H9 (cell line): Measurements from ENCODE around the gene ARHGEF25. TPM values are rescaled to one million over a fixed set of nuclear protein-coding genes. Genes with fewer than 3 reads are reported as not detected.

ENCODE experiments used
- DNase-seq: peaks from one replicate; pipeline ENCODE4 v3.0.0-alpha.2; 2017
- H2AFZ ChIP-seq: one replicate; pipeline ENCODE4 v1.6.1; 2013; ENCODE audit warnings: mild to moderate bottlenecking, low read length, control low read depth, moderate library complexity
- H2AK5ac ChIP-seq: 2 replicates; pipeline ENCODE4 v1.6.1; 2013; ENCODE audit warnings: low read length, control low read depth, mixed read lengths; ENCODE audit not compliant: insufficient read length
- H2BK120ac ChIP-seq: one replicate; pipeline ENCODE4 v1.6.1; 2013; ENCODE audit warnings: low read depth, mild to moderate bottlenecking, low read length, control low read depth, inconsistent platforms; ENCODE audit not compliant: poor library complexity, severe bottlenecking
- H2BK12ac ChIP-seq: 2 replicates; pipeline ENCODE4 v1.6.1; 2013; ENCODE audit warnings: low read length, control low read depth, mixed read lengths, low read depth; ENCODE audit not compliant: insufficient read length
- H2BK15ac ChIP-seq: 2 replicates; pipeline ENCODE4 v1.6.1; 2013; ENCODE audit warnings: low read depth, low read length, control low read depth
- H2BK20ac ChIP-seq: one replicate; pipeline ENCODE4 v1.6.1; 2013; ENCODE audit warnings: low read depth, mild to moderate bottlenecking, low read length, control low read depth, inconsistent platforms; ENCODE audit not compliant: poor library complexity, severe bottlenecking
- H2BK5ac ChIP-seq: 2 replicates; pipeline ENCODE4 v1.6.1; 2013; ENCODE audit warnings: low read length, control low read depth, mixed read lengths; ENCODE audit not compliant: insufficient read length
- H3K14ac ChIP-seq: 2 replicates; pipeline ENCODE4 v1.6.1; 2013; ENCODE audit warnings: low read length, control low read depth; ENCODE audit not compliant: insufficient read depth
- H3K18ac ChIP-seq: 2 replicates; pipeline ENCODE4 v1.6.1; 2013; ENCODE audit warnings: low read depth, mild to moderate bottlenecking, mixed read lengths, low read length, control low read depth; ENCODE audit not compliant: insufficient read length
- H3K23ac ChIP-seq: 2 replicates; pipeline ENCODE4 v1.6.1; 2013; ENCODE audit warnings: low read length, control low read depth, mixed read lengths, low read depth; ENCODE audit not compliant: insufficient read length
- H3K23me2 ChIP-seq: 2 replicates; pipeline ENCODE4 v1.6.1; 2013; ENCODE audit warnings: low read depth, mild to moderate bottlenecking, mixed read lengths, low read length, control low read depth; ENCODE audit not compliant: insufficient read length, poor library complexity, severe bottlenecking
- H3K27ac ChIP-seq: 2 replicates; pipeline ENCODE4 v1.5.1; 2013; ENCODE audit warnings: low read length, control low read depth, mixed read lengths, low read depth; ENCODE audit not compliant: insufficient read length
- H3K27me3 ChIP-seq: 2 replicates; pipeline ENCODE4 v1.6.1; 2013; ENCODE audit warnings: low read length, control low read depth, inconsistent platforms; ENCODE audit not compliant: insufficient read depth
- H3K4ac ChIP-seq: 2 replicates; pipeline ENCODE4 v1.6.1; 2013; ENCODE audit warnings: low read depth, mild to moderate bottlenecking, control low read depth, inconsistent platforms, low read length, moderate library complexity
- H3K4me1 ChIP-seq: 2 replicates; pipeline ENCODE4 v1.6.1; 2013; ENCODE audit warnings: low read length, control low read depth, inconsistent platforms; ENCODE audit not compliant: insufficient read depth
- H3K4me2 ChIP-seq: 2 replicates; pipeline ENCODE4 v1.6.1; 2013; ENCODE audit warnings: low read length, control low read depth, mixed read lengths; ENCODE audit not compliant: insufficient read length, insufficient read depth
- H3K56ac ChIP-seq: 2 replicates; pipeline ENCODE4 v1.6.1; 2013; ENCODE audit warnings: low read depth, mild to moderate bottlenecking, mixed read lengths, low read length, control low read depth; ENCODE audit not compliant: insufficient read length
- H3K79me1 ChIP-seq: 2 replicates; pipeline ENCODE4 v1.6.1; 2013; ENCODE audit warnings: low read depth, mild to moderate bottlenecking, moderate library complexity, low read length, control low read depth, inconsistent platforms; ENCODE audit not compliant: insufficient read depth, poor library complexity, severe bottlenecking
- H3K79me2 ChIP-seq: 2 replicates; pipeline ENCODE4 v1.6.1; 2013; ENCODE audit warnings: low read length, control low read depth, inconsistent platforms; ENCODE audit not compliant: insufficient read depth
- H3K9ac ChIP-seq: 2 replicates; pipeline ENCODE4 v1.6.1; 2013; ENCODE audit warnings: low read length, control low read depth, mixed read lengths; ENCODE audit not compliant: insufficient read length; ENCODE audit errors: extremely low read depth
- H3K9me3 ChIP-seq: one replicate; pipeline ENCODE4 v1.6.1; 2013; ENCODE audit warnings: low read depth, low read length, inconsistent platforms; ENCODE audit not compliant: control insufficient read depth
- H3T11ph ChIP-seq: one replicate; pipeline ENCODE4 v1.6.1; 2013; ENCODE audit warnings: mild to moderate bottlenecking, low read length, control low read depth, inconsistent platforms
- H4K20me1 ChIP-seq: one replicate; pipeline ENCODE4 v1.6.1; 2013; ENCODE audit not compliant: control insufficient read depth, insufficient read length, insufficient read depth
- H4K5ac ChIP-seq: 2 replicates; pipeline ENCODE4 v1.6.1; 2013; ENCODE audit warnings: low read depth, mild to moderate bottlenecking, mixed read lengths, low read length, control low read depth; ENCODE audit not compliant: insufficient read length
- H4K8ac ChIP-seq: replicated peaks from 2 replicates; pipeline ENCODE4 v1.6.1; 2013; ENCODE audit warnings: low read length, control low read depth, mixed read lengths, low read depth; ENCODE audit not compliant: insufficient read length
- H4K91ac ChIP-seq: 2 replicates; pipeline ENCODE4 v1.6.1; 2013; ENCODE audit warnings: low read depth, mild to moderate bottlenecking, moderate library complexity, mixed read lengths, low read length, control low read depth; ENCODE audit not compliant: insufficient read length
- H3K27ac Mint-ChIP-seq, 3 experiments: 2 replicates in 2 of 3; 3 replicates in 1 of 3; pipeline ENCODE4 v1.8.0; 2020 to 2021; ENCODE audit warnings: mixed read lengths in 3 of 3, mild to moderate bottlenecking in 1 of 3, moderate library complexity in 1 of 3
- H3K27me3 Mint-ChIP-seq: 2 replicates; pipeline ENCODE4 v1.8.0; 2021; ENCODE audit warnings: low read depth, mild to moderate bottlenecking, moderate library complexity, mixed read lengths
- H3K36me3 Mint-ChIP-seq, 3 experiments: 2 replicates in 2 of 3; 3 replicates in 1 of 3; pipeline ENCODE4 v1.8.0; 2020 to 2021; ENCODE audit warnings: low read depth in 3 of 3, mixed read lengths in 3 of 3; ENCODE audit not compliant: insufficient read depth in 1 of 3
- H3K4me1 Mint-ChIP-seq, 2 experiments: 2 replicates each; pipeline ENCODE4 v1.8.0; 2020; ENCODE audit warnings: mixed read lengths in 2 of 2
- H3K4me3 Mint-ChIP-seq, 2 experiments: 2 replicates in 1 of 2; 3 replicates in 1 of 2; pipeline ENCODE4 v1.8.0; 2020 to 2021; ENCODE audit warnings: mild to moderate bottlenecking in 2 of 2, mixed read lengths in 2 of 2, moderate library complexity in 1 of 2
- H3K9me3 Mint-ChIP-seq, 2 experiments: 2 replicates in 1 of 2; 3 replicates in 1 of 2; pipeline ENCODE4 v1.8.0; 2020; ENCODE audit warnings: mild to moderate bottlenecking in 2 of 2, mixed read lengths in 2 of 2, moderate library complexity in 1 of 2
- CTCF ChIP-seq: fragments of 200-600 bp; sonication (generic); conservative IDR thresholded peaks from 3 replicates; pipeline ENCODE4 v1.8.0; 2021; ENCODE audit warnings: antibody characterized with exemption, mild to moderate bottlenecking
- total RNA-seq: library from RNA; stranded (reverse); gene quantifications from 2 replicates; pipeline ENCODE4 v1.2.1, GENCODE V29; 2021

The ARHGEF25 gene
- total RNA-seq, 1 experiment from 2014 or later, result 22.6 TPM

GRCh38 chr12:57584690-57585089 is 26.5 kb upstream of the ARHGEF25 start:
- no peak for DNase-seq
- H2AFZ ChIP-seq, result no peak overlapping the region
- no peaks in the 10 kb centered on the region for H3K9me3 Mint-ChIP-seq
- no peaks in the 10 kb centered on the region for H3K9me3 ChIP-seq
- H3K36me3 Mint-ChIP-seq, result peaks cover 12 to 38% (median 28%) of the 10 kb centered on the region in 3 experiments
- no peak overlapping the region for H3K4me3 Mint-ChIP-seq
- H3K4me2 ChIP-seq, result no peak overlapping the region
- H4K5ac ChIP-seq, result no peak overlapping the region
- no peak overlapping the region for H2AK5ac ChIP-seq
- H3K4me1 Mint-ChIP-seq, result peaks cover 0 to 2% of the 10 kb centered on the region in 2 experiments; a peak in 1 of 4 replicates
- TF ChIP-seq CTCF, result no peak
- peak overlapping the region in 1 of 3 experiments; percentile 49; a peak in 1 of 7 replicates for H3K27ac Mint-ChIP-seq
- H3K23me2 ChIP-seq, result no peaks in the 10 kb centered on the region
- H3K27me3 Mint-ChIP-seq, result no peaks in the 10 kb centered on the region
- no peak overlapping the region for H3T11ph ChIP-seq
- no peak overlapping the region for H2BK12ac ChIP-seq
- no peak overlapping the region for H3K14ac ChIP-seq
- H3K56ac ChIP-seq, result no peak overlapping the region
- no peak overlapping the region for H3K23ac ChIP-seq
- H2BK20ac ChIP-seq, result no peak overlapping the region
- no peaks in the 10 kb centered on the region for H3K79me1 ChIP-seq
- no peak overlapping the region for H2BK120ac ChIP-seq
- H3K9ac ChIP-seq, result no peak overlapping the region
- H3K79me2 ChIP-seq, result no peaks in the 10 kb centered on the region
- H3K4me1 ChIP-seq, result no peaks in the 10 kb centered on the region
- no peak overlapping the region for H3K18ac ChIP-seq
- H3K27me3 ChIP-seq, result no peaks in the 10 kb centered on the region
- no peak overlapping the region for H4K91ac ChIP-seq
- H2BK15ac ChIP-seq, result no peak overlapping the region
- H3K27ac ChIP-seq, result no peak overlapping the region
- H3K4ac ChIP-seq, result no peak overlapping the region
- H4K8ac ChIP-seq, result no peak overlapping the region
- no peaks in the 10 kb centered on the region for H4K20me1 ChIP-seq
- H2BK5ac ChIP-seq, result no peak overlapping the region
